ENCODE results near the gene ZMAT5.

The ZMAT5 gene

GRCh38 chr22:29702000-29702930 is 64.5 kb downstream of the ZMAT5 start:
- no peak overlapping the region for H3K4me3 ChIP-seq (ENCODE audit: control insufficient read depth, low read depth, low read length)
- DNase-seq (ENCODE audit: low read depth), result no peak
- TF ChIP-seq CTCF (conservative IDR thresholded peaks at IDR 0.05; ENCODE audit: control insufficient read depth, insufficient read depth, low read depth, low read length), result no peak

DNA sequence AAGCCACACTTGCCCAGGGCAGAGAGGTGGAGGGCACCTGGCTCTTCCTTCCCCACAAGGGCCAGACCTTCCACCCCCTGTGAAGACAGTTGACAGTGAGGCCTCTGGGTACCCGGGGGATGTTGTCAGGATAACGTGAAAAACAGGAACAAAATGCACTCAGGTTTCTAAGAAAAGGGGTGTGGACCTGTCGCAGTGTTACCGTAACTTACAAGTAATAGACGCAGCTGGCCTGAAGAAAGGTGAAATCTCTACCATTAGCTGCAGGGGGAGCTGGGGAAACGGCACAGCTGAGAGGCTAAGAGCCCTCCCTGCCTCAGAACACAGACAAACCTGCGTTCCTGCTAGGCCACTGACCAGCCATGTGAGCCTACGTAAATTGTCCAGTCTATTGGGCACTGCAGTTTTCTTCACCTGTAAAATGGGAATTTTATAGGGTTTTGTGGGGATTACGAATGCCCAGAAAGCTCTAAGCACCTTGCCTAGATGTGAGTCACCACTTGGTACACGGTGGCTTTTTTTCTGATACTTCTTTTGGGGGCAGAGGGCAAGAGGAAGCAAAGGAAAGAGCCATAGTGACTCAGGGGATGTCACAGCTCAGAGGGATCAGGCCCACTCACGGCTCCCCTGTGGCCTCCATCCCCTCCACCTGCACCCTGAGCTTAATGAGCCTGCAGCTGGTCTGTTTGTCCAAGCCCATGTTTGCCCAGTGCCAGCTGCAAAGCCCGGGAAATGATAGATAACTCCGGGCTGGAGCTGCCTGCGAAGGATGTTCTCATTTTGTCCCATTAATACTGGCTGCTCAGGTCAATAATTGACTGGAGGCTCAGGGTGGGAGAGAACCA is 65.4 kb downstream of the ZMAT5 start:
- DNase-seq (ENCODE audit: low read depth), result peak; percentile 28
- peak; percentile 2 for TF ChIP-seq CTCF (conservative IDR thresholded peaks at IDR 0.05; ENCODE audit: control insufficient read depth, insufficient read depth, low read depth, low read length)
- no peak overlapping the region for H3K4me3 ChIP-seq (ENCODE audit: control insufficient read depth, low read depth, low read length)

- no peak for DNase-seq (ENCODE audit: low read depth)
- no peak overlapping the region for H3K4me3 ChIP-seq (ENCODE audit: control insufficient read depth, low read depth, low read length)
- TF ChIP-seq CTCF (conservative IDR thresholded peaks at IDR 0.05; ENCODE audit: control insufficient read depth, insufficient read depth, low read depth, low read length), result no peak
These were observed 66.0 kb downstream of the ZMAT5 start for GRCh38 chr22:29700900-29701154.

DNA sequence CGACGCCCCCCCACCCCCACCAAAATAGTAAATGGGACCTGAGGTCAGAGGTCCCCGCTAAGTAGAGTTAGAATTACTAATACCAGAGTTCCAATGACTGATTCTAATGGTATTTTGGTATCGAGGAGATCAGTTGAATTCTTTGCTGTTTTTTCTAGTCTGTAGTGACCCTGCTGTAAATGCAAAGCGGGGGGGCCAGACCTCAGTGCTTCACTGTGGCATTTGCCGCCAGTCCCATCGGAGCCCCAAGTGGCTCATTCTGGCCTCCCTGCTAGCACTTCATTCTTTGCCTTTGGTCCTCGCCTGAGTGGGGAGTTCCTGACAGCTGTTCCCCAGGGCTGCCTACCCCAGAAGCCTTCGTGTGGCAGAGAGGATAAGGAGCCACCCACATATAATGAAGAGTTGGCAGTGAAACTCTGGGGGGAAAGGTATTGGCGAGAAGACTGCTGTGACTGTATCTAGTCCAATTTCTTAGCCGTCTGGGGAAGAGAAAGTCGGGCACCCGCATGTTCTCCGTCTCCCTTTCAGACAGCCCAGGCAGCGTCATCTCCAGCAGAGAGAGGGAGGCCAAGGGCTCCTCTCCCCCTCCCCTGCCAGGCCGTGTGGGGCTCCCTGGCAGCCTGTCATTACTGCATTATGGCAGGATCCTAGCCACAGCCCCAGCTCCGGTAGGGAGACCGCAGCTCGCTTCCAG is 66.5 kb downstream of the ZMAT5 start:
- DNase-seq (ENCODE audit: low read depth), result no peak
- no peak for TF ChIP-seq CTCF (conservative IDR thresholded peaks at IDR 0.05; ENCODE audit: control insufficient read depth, insufficient read depth, low read depth, low read length)
- no peak overlapping the region for H3K4me3 ChIP-seq (ENCODE audit: control insufficient read depth, low read depth, low read length)

DNA sequence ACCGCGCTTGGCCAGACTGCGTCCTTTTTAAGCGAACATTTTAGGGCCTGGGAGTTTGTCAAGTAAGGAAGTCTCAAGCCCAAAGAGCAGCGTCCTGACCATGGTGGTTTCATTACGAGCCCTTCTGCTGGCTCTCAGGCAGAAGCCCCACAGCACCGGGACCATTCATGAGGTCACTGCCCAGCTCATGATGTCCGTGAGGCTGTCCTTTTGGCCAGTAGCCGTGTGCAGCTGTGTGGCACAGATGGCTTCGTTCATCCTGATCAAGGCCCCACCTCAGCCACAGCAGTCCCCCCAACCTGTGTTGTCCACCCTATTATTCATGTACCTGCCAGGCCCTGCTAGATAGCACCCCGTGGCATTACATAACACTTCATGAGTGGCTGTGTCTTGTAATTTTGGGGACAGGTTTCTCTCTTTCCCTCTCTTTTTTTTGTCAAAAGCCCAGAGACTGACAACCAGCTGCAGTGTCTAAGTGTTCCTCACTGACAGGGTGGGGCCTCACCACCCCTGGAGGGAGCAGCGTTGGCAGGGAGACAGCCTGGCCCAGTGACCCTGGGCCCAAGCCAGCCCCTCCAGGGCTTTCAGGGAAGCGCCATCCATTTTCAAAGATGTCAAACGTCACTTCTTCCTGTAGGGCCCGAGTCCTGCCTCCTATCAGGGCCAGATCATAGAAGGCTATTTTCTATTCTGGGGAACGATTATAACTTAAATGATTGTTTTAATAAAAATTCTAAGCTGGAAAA is 68.8 kb downstream of the ZMAT5 start:
- no peak for DNase-seq (ENCODE audit: low read depth)

More for the DNA sequence above, 68.8 kb downstream of the ZMAT5 start:
- no peak overlapping the region for H3K4me3 ChIP-seq (ENCODE audit: control insufficient read depth, low read depth, low read length)
- no peak for TF ChIP-seq CTCF (conservative IDR thresholded peaks at IDR 0.05; ENCODE audit: control insufficient read depth, insufficient read depth, low read depth, low read length)
